HepG2 (cell line): ENCODE results near the gene PMPCB.
"Not testable (repeated sequence)": the region's sequence is repeated elsewhere in the genome, so short reads cannot be mapped to it uniquely, and the experiment has no call there.

Experiments
- ASH2L ChIP-seq: fragments of 300-600, 200-600 bp; sonication (generic); IDR thresholded peaks from 2 replicates; pipeline ENCODE4 v1.7.0; 2017; ENCODE audit warnings: low read depth, mild to moderate bottlenecking, moderate library complexity, mixed read lengths, low read length; ENCODE audit not compliant: insufficient read length
- CTCF ChIP-seq: sonication (generic); formaldehyde crosslinking; IDR thresholded peaks from 2 replicates; pipeline ENCODE4 v1.5.0; 2020; ENCODE audit warnings: mild to moderate bottlenecking, missing genetic modification reagents, moderate library complexity
- MAFK ChIP-seq, 2 experiments: IDR thresholded peaks in 1 of 2; conservative IDR thresholded peaks in 1 of 2; 2 replicates each; pipeline ENCODE4 v1.6.1; 2011; ENCODE audit warnings: improper control_type of control experiment in 2 of 2, low read length in 2 of 2
- MTA3 ChIP-seq: sonication (generic); formaldehyde crosslinking; IDR thresholded peaks from 2 replicates; pipeline ENCODE4 v1.4.0; 2020; ENCODE audit warnings: missing genetic modification reagents
- MTF2 ChIP-seq: sonication (generic); formaldehyde crosslinking; IDR thresholded peaks from 2 replicates; pipeline ENCODE4 v1.5.0; 2020; ENCODE audit warnings: missing genetic modification reagents, borderline replicate concordance
- ZKSCAN1 ChIP-seq: fragments of 150-350 bp; IDR thresholded peaks from 2 replicates; pipeline ENCODE4 v1.6.1; 2014; ENCODE audit warnings: low read length
- ZNF44 ChIP-seq: sonication (generic); formaldehyde crosslinking; IDR thresholded peaks from 2 replicates; pipeline ENCODE4 v1.5.1; 2020; ENCODE audit warnings: mild to moderate bottlenecking, missing genetic modification reagents
- ZNF564 ChIP-seq: sonication (generic); formaldehyde crosslinking; IDR thresholded peaks from 2 replicates; pipeline ENCODE4 v1.8.1; 2023; ENCODE audit warnings: mild to moderate bottlenecking, missing genetic modification reagents

- not testable (repeated sequence) for TF ChIP-seq MTF2 (CRISPR knock-in tag); MAFK (conservative IDR thresholded peaks at IDR 0.05 in 1 of 2, IDR thresholded peaks at IDR 0.05 in 1 of 2; ENCODE audit: low read length in 2 of 2); ZNF44; ASH2L; MTA3 (CRISPR knock-in tag); ZKSCAN1; ZNF564 (CRISPR knock-in tag); CTCF (CRISPR knock-in tag)
Observed at GRCh38 chr7:103280803-103281155, 16.5 kb upstream of the PMPCB start.
